LHCN-M2 (cell line): ENCODE data around the gene MEGF6. TPM values are rescaled to one million over a fixed set of nuclear protein-coding genes. Genes with fewer than 3 reads are reported as not detected.
A peak's percentile ranks its signal among the peaks of the same experiment; 100 is the strongest.

Experiments
- DNase-seq: peaks from one replicate; pipeline ENCODE4 v3.0.0-alpha.2; 2012; ENCODE audit warnings: low read depth
- total RNA-seq: library from RNA; depleted of rRNA; stranded (reverse); fragments of >200 nt; gene quantifications from 2 replicates; pipeline ENCODE4 v1.2.3, GENCODE V29; 2014

Gene MEGF6
- total RNA-seq, 1 experiment from 2014 or later, result 0.11 TPM

- no peak for DNase-seq
Measured at GRCh38 chr1:3505161-3505560, 106.1 kb downstream of the MEGF6 start.

GRCh38 chr1:3504822-3505153 is 106.5 kb downstream of the MEGF6 start:
- DNase-seq, result peak; percentile 80

GRCh38 chr1:3504151-3504821 is 107.0 kb downstream of the MEGF6 start:
- peak; percentile 94 for DNase-seq

- no peak for DNase-seq
Measured at GRCh38 chr1:3503525-3503886, 107.8 kb downstream of the MEGF6 start.

- DNase-seq, result no peak
Measured at GRCh38 chr1:3502641-3503524, 108.4 kb downstream of the MEGF6 start.

- DNase-seq, result no peak
Measured at GRCh38 chr1:3501856-3502640, 109.3 kb downstream of the MEGF6 start.

GRCh38 chr1:3501437-3501836 is 109.9 kb downstream of the MEGF6 start:
- no peak for DNase-seq

- no peak for DNase-seq
Measured at GRCh38 chr1:3500265-3500835, 111.0 kb downstream of the MEGF6 start.

GRCh38 chr1:3499611-3500010 is 111.7 kb downstream of the MEGF6 start:
- DNase-seq, result no peak

- DNase-seq, result no peak
Measured at GRCh38 chr1:3498986-3499385, 112.3 kb downstream of the MEGF6 start.

GRCh38 chr1:3498246-3498930 is 112.9 kb downstream of the MEGF6 start:
- DNase-seq, result no peak

GRCh38 chr1:3497521-3497920 is 113.8 kb downstream of the MEGF6 start:
- DNase-seq, result no peak

GRCh38 chr1:3496916-3497315 is 114.4 kb downstream of the MEGF6 start:
- no peak for DNase-seq

GRCh38 chr1:3495776-3496745 is 115.2 kb downstream of the MEGF6 start:
- no peak for DNase-seq

- DNase-seq, result no peak
Measured at GRCh38 chr1:3494321-3495308, 116.7 kb downstream of the MEGF6 start.

- DNase-seq, result no peak
Measured at GRCh38 chr1:3492545-3493246, 118.6 kb downstream of the MEGF6 start.

GRCh38 chr1:3491291-3492246 is 119.7 kb downstream of the MEGF6 start:
- DNase-seq, result peak; percentile 19
